ENCODE results near the gene TRNP1.

GRCh38 chr1:26949266-26949925, 44.1 kb upstream of the TRNP1 start:
- TF ChIP-seq POLR2A (IDR thresholded peaks at IDR 0.05; ENCODE audit: low read length): no peak
- TF ChIP-seq GATA1 (IDR thresholded peaks at IDR 0.05; ENCODE audit: low read depth, low read length): no peak
